H1 (cell line): ENCODE measurements around the gene RNFT2.

Experiments
- CHD1 ChIP-seq: IDR thresholded peaks from 2 replicates; pipeline ENCODE4 v1.6.1; 2012; ENCODE audit warnings: low read depth, low read length, improper control_type of control experiment
- CREB1 ChIP-seq: IDR thresholded peaks from 2 replicates; pipeline ENCODE4 v1.6.1; 2012; ENCODE audit warnings: inconsistent platforms
- CTCF ChIP-seq, 3 experiments: IDR thresholded peaks; 1 replicate in 2 of 3; 2 replicates in 1 of 3; pipeline versions ENCODE4 v1.5.1 to v1.6.1; 2011; ENCODE audit warnings: low read length in 3 of 3, mild to moderate bottlenecking in 3 of 3, inconsistent platforms in 2 of 3, low read depth in 1 of 3, moderate library complexity in 1 of 3; ENCODE audit not compliant: insufficient read depth in 1 of 3; ENCODE audit errors: control extremely low read depth in 1 of 3
- EP300 ChIP-seq, 2 experiments: IDR thresholded peaks; 1 replicate in 1 of 2; 2 replicates in 1 of 2; pipeline ENCODE4 v1.6.1; 2011 to 2012; ENCODE audit warnings: low read depth in 2 of 2, low read length in 2 of 2, mild to moderate bottlenecking in 2 of 2, borderline replicate concordance in 1 of 2, inconsistent platforms in 1 of 2, moderate library complexity in 1 of 2
- EZH2 ChIP-seq: fragments of 200-600 bp; sonication (generic); IDR thresholded peaks from 2 replicates; pipeline ENCODE4 v1.7.1; 2012; ENCODE audit warnings: low read depth, mild to moderate bottlenecking, moderate library complexity, low read length, inconsistent platforms; ENCODE audit not compliant: severe bottlenecking
- FOSL1 ChIP-seq: IDR thresholded peaks from 2 replicates; pipeline ENCODE4 v1.6.1; 2011; ENCODE audit warnings: mild to moderate bottlenecking, low read depth, low read length, moderate library complexity; ENCODE audit not compliant: insufficient read depth
- HDAC6 ChIP-seq: IDR thresholded peaks from one replicate; pipeline ENCODE4 v1.7.1; 2012; ENCODE audit warnings: low read depth, mild to moderate bottlenecking, inconsistent platforms, low read length, moderate library complexity
- POLR2A ChIP-seq, 2 experiments: IDR thresholded peaks; 1 replicate in 1 of 2; 2 replicates in 1 of 2; pipeline ENCODE4 v1.6.1; 2011; ENCODE audit warnings: low read depth in 2 of 2, low read length in 2 of 2, mild to moderate bottlenecking in 2 of 2; ENCODE audit errors: control extremely low read depth in 1 of 2
- POLR2AphosphoS5 ChIP-seq: IDR thresholded peaks from 2 replicates; pipeline ENCODE4 v1.6.1; 2011; ENCODE audit warnings: low read depth, low read length
- RXRA ChIP-seq: IDR thresholded peaks from 2 replicates; pipeline ENCODE4 v1.6.1; 2011; ENCODE audit warnings: low read depth, mild to moderate bottlenecking, low read length, moderate library complexity; ENCODE audit not compliant: insufficient read depth
- SIX5 ChIP-seq: IDR thresholded peaks from 2 replicates; pipeline ENCODE4 v1.6.1; 2011; ENCODE audit warnings: mild to moderate bottlenecking, low read depth, low read length
- ZNF274 ChIP-seq: IDR thresholded peaks from 2 replicates; pipeline ENCODE4 v1.7.0; 2012; ENCODE audit warnings: low read length, borderline replicate concordance; ENCODE audit errors: extremely low read depth
- TF ChIP-seq, protein P1 (sequence below): IDR thresholded peaks from 2 replicates; pipeline ENCODE4 v1.6.1; 2012; ENCODE audit warnings: low read length, inconsistent platforms

DNA sequence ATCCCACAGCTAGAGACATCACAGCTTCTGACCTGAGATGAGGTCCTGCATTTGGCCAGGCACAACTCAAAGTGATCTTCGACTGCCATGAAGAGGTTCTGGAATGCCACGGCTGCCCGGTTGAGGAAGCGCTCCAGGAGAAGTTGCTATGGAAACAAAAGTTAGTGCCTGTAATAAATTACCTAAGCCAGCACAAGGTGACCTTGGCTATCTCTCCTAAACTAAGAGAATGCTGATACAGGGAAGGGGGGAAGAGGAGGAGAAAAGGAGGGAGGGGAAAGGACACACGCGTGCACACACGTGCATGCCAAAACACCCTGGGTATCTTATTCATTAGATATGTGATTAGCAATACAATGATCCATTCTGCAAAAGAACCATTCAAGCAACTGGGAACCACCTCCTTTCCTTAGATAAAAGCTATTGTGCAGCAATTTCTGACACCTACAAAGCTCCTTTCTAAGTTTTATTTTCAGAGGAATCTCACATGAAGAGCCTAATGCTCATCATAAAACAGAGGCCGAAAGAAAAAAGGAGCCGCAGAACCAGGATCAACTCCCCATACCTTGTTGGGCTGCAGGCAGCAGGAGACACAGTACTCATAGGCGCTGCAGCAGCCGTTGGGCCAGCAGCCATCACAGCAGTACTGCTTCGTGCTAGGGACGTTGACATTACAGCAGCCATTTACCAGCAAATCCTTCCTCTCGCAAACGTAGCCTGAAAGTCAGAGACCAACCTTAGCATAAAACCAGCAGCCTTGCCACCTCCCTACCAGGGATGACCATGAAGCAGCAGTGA is 18.2 kb upstream of the RNFT2 start:
- TF ChIP-seq EZH2 (no peak), CTCF (IDR thresholded peaks at IDR 0.05; ENCODE audit: control extremely low read depth in 1 of 3, insufficient read depth in 1 of 3, low read depth in 1 of 3, low read length in 3 of 3) (no peak), RXRA (no peak), HDAC6 (no peak), CREB1 (no peak), POLR2AphosphoS5 (no peak), POLR2A (IDR thresholded peaks at IDR 0.05; ENCODE audit: control extremely low read depth in 1 of 2, low read depth in 2 of 2, low read length in 2 of 2) (no peak), SIX5 (no peak), CHD1 (no peak), ZNF274 (no peak), EP300 (IDR thresholded peaks at IDR 0.05; ENCODE audit: borderline replicate concordance in 1 of 2, low read depth in 2 of 2, low read length in 2 of 2) (no peak), FOSL1 (no peak)
- TF ChIP-seq, protein P1, sequence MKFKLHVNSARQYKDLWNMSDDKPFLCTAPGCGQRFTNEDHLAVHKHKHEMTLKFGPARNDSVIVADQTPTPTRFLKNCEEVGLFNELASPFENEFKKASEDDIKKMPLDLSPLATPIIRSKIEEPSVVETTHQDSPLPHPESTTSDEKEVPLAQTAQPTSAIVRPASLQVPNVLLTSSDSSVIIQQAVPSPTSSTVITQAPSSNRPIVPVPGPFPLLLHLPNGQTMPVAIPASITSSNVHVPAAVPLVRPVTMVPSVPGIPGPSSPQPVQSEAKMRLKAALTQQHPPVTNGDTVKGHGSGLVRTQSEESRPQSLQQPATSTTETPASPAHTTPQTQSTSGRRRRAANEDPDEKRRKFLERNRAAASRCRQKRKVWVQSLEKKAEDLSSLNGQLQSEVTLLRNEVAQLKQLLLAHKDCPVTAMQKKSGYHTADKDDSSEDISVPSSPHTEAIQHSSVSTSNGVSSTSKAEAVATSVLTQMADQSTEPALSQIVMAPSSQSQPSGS = no peak
